HG03575 (cell line): Measurements from ENCODE around the gene CRYZL1.

Experiments used
- ATAC-seq: cut with Tn5 transposase; IDR thresholded peaks from one replicate; pipeline ENCODE4 v1.9.1; 2021; ENCODE audit not compliant: unreplicated experiment, insufficient number of reproducible peaks, low FRiP score; ENCODE audit errors: extremely low read depth

Gene CRYZL1

DNA sequence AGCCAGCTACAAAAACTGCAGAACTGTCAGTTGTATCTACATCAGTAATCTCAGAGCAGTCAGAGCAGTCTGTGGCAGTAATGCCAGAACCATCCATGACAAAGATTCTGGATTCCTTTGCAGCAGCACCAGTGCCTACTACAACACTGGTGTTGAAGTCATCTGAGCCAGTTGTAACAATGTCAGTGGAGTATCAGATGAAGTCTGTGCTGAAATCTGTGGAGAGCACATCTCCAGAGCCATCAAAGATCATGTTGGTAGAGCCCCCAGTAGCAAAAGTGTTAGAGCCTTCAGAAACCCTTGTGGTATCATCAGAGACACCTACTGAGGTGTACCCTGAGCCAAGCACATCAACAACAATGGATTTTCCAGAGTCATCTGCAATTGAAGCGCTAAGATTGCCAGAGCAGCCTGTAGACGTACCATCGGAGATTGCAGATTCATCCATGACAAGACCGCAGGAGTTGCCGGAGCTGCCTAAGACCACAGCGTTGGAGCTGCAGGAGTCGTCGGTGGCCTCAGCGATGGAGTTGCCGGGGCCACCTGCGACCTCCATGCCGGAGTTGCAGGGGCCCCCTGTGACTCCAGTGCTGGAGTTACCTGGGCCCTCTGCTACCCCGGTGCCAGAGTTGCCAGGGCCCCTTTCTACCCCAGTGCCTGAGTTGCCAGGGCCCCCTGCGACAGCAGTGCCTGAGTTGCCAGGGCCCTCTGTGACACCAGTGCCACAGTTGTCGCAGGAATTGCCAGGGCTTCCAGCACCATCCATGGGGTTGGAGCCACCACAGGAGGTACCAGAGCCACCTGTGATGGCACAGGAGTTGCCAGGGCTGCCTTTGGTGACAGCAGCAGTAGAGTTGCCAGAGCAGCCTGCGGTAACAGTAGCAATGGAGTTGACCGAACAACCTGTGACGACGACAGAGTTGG is 91.4 kb downstream of the CRYZL1 start:
- ATAC-seq, result no peak

DNA sequence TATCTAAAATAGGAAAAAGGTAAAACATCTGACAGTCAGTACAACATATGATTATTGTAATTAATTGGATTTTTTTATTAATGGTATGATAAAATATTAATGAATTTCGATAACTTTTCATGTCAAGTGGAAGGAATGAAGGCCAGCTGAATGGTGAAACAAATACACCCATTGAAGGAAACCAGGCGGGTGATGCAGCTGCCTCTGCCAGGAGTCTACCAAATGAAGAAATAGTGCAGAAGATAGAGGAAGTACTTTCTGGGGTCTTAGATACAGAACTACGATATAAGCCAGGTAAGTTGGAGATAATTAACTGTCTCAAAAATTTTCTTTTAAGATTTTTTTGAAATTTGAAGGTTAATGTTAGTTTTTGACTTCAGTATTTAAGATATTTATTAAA is 95.5 kb downstream of the CRYZL1 start:
- no peak for ATAC-seq

DNA sequence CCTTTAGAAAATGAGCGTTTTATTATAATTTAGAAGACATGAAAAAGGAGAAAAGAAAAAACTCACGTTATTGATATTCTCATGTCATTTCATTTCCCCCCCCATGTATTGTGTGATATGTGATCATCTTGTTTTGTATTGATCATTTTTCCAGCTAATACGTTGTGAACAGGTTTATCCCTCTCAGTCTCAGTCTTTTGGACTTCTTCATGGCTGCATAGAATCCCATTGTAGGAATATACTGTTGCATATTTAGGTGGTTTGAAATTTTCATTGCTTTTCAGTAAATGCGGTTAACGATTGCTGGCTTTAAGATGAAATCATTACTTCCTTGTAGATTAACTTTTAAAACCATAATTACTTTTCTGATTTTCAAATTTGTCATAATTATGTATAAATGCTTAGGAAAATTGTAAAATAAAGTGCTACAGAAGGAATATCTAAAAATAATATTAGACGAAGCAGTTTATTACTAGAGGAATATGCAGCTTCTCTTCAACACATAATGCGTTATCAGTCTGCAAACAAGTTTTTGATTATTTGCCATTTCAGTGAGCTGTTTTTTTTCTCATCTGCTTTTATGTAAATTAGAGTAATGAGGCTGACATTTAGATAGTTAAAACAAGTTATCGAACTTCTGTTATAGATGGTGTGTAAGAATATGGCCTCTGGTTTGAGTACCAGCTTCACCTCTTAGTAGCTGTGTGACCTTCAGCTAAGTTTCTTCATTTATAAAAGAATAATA is 96.9 kb downstream of the CRYZL1 start:
- ATAC-seq, result no peak

DNA sequence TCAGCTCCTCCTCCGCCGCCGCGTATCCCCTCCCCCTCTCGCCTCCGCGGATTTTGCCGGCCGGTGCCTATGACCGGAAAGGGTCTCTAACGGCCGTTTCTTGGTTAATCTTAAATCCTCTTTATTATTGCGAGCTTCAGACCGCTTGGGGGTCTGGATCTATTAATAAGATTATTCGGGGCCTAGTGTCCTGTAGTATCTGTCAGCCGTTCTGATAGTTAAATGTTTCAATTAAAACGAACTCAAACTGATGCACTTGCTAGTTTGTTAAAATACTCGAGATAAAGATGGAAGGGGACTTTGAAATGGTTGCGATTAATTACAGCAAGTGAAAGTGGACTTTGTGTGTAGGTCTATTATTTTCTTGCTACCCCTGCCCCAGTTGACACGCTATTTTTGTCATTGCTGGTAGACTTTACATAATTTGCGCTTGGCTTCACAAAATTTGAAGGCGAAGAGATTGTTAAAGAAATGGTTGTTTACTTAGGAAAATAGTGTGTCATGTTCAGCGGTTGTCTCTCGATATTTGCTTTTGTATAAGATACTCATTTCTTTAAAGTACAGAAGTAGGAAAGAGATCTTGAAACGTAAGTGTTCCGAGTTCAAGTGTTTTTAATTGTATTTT is 97.9 kb downstream of the CRYZL1 start:
- no peak for ATAC-seq

DNA sequence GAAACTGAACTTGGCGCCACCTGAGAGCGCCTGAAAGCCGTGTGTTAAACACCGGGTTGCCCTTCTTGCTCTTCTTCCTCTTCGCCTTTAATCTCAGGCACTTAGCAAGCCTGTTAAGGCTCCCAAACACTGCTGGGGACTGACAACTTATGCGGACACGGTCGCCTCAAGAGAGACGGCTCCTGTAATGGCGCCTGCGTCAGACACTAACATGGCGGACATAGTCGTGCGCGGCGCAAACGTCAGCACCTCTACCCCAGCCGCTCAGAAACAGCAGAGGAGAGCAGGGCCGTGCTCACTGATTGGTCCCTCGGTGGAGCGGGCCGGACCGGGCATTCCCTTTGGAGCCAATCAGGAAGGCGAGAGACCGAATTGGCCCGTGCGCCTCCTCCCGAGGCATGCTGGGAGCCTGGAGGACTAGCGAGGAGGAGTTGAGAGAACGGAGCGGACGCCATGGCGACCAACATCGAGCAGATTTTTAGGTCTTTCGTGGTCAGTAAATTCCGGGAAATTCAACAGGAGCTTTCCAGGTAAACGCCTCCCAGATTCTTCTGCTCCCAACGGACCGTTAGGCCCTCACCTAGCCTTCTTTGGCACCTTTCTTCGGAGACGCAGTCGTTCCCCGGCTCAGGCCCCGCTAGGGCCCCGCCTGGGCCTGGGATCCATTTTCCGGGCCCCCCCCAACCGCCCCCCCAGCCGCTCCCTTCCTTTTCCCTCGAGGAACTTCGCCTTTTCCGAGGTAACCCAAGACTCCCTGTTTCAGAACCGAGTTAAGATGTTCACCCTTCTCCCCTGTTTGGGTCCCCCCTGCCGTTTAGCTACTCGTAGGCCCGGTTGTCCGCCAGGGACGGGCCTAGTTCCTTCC is 98.7 kb downstream of the CRYZL1 start, which contains the start of gene SON:
TSS of gene SON (plus strand) at position 399 of the 865 bp plus-strand sequence. CDS start at position 454, 55 bp downstream.
- peak; percentile 51 for ATAC-seq

DNA sequence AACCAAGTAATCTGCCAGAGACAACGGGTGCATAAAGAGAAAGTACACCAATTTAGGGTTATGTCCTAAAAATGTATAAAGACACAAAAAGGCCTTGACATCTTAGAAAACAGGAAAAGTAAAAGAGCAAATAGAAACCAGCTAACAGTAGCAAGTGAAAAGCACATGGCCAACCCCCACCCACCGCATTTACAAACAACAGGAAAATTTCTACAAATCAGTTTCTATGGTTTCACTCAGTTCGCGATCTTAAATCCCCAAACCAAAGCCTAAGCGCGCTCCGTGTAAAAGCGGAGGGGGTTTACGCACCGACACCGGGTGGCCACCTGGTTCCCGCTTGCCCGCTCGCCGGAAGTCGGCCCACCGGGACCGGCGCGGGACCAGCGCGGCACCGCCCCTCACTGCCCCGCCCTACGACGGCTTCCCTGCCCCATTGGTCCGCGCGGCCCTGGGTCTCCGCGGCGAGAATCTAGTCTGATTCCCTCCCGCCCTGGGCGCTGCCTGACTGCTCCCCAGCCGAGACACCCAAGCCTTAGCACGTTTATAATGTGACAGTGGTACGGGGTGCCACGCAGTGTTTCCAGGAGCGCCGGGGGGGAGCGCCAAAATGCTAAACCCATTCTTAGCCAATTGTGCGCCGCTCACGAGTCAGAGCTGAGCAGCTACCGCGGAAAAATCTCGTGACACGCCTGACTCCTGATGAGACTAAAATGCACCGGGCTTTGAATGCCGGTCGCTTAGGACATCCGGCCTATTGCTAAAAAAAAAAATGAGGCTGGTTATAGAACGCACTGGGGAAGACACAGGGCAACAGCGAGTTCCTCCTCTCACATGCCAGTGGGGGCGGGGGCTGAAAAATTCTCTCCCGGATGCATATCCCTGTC is 99.5 kb downstream of the CRYZL1 start, which contains the start of gene GART:
TSS of gene GART (minus strand) at position 362 of the 884 bp plus-strand sequence. CDS start 2,802 bp downstream, outside the sequence.
- ATAC-seq, result peak; percentile 22

DNA sequence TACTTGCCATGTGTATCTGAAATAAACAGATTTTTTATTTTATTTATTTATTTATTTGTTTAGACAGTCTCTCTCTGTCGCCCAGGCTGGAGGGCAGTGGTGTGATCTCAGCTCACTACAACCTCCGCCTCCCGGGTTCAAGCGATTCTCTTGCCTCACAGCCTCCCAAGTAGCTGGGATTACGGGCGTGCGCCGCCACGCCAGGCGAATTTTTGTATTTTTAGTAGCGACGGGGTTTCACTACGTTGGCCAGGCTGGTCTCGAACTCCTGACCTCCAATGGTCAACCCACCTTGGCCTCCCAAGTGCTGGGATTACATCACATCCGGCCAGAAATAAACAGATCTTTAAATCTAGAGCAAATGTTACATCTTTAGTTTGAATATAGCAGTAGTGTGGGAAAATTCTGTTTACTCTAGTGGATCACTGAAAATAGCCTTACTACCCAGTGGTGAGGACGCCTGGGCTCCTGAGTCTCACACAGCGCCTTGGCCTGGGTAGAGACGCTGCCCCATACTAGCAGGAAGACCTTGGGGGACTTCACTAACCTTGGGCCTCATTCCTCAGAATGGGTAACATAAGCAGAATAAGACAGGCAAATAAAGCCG is 100.3 kb downstream of the CRYZL1 start:
- ATAC-seq, result no peak

DNA sequence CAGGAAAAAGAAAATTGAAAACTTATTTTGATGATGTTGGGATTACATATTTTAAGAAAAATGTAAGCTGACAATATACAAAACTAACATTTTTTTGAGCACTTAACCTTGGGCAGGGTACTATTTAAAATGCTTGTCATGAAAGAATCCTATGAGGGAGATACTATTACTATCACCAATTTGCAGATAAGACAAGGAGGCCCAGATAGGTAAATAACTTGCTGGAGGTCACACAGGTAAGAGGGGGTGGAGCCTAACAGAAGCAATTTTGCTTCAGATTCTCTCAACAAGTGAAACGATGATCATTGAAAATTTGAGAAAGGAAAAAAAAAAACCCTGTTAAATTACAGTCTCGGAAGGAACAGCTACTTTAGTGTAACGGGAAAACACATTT is 100.8 kb downstream of the CRYZL1 start:
- ATAC-seq, result no peak

DNA sequence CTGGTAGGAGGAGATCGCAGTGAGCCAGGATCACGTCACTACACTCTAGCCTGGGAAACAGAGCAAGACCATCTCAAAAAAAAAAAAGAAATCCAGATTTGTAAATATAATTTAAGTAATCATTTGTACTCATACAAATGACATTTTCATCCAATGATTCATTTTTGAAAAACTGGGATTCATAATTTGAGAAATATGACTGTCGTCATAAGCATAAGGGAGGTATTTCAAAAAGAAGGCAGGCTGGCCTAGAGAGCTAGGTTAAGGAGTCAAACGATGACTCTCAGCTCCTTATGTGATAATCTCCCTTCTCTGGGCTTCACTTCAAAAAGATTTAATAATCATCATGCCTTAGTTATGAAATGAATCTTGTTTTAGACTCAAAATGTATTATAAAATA is 101.9 kb downstream of the CRYZL1 start:
- no peak for ATAC-seq
